ENCODE data around the gene NUP85. TPM values are rescaled to one million over a fixed set of nuclear protein-coding genes. Genes with fewer than 3 reads are reported as not detected.

Gene NUP85
- total RNA-seq, 1 donor from 2014 or later, result 63.7 TPM

- Histone ChIP-seq H3K4me3 (no peak overlapping the region), H3K36me3 (peaks cover 48% of the 10 kb centered on the region), H3K9me3 (no peaks in the 10 kb centered on the region), H3K27me3 (no peaks in the 10 kb centered on the region), H3K27ac (no peak overlapping the region), H3K4me1 (peaks cover 13% of the 10 kb centered on the region)
- intact Hi-C loops (cut with DNase I), result no loop called here
- DNase-seq (no peak), ATAC-seq (no peak)
- TF ChIP-seq CTCF (IDR thresholded peaks at IDR 0.05), result no peak
These were observed 2.7 kb downstream of the NUP85 start for GRCh38 chr17:75208161-75208560.

- H3K36me3 ChIP-seq, result peaks cover 57% of the 10 kb centered on the region
- H3K4me3 ChIP-seq, result no peak overlapping the region
- no peak overlapping the region for H3K27ac ChIP-seq
- intact Hi-C loops (cut with DNase I), result no loop called here
- H3K4me1 ChIP-seq, result peaks cover 13% of the 10 kb centered on the region
- no peaks in the 10 kb centered on the region for H3K27me3 ChIP-seq
- no peak for ATAC-seq
- TF ChIP-seq CTCF (IDR thresholded peaks at IDR 0.05), result no peak
- no peaks in the 10 kb centered on the region for H3K9me3 ChIP-seq
- no peak for DNase-seq
These were observed 3.6 kb downstream of the NUP85 start for GRCh38 chr17:75209061-75209460.

- Histone ChIP-seq H3K9me3 (no peaks in the 10 kb centered on the region), H3K4me3 (no peak overlapping the region), H3K4me1 (no peaks in the 10 kb centered on the region), H3K36me3 (peaks cover 86% of the 10 kb centered on the region), H3K27me3 (no peaks in the 10 kb centered on the region), H3K27ac (no peak overlapping the region)
- DNase-seq, result no peak
- no peak for ATAC-seq
- intact Hi-C loops (cut with DNase I), result no loop called here
- no peak for TF ChIP-seq CTCF (IDR thresholded peaks at IDR 0.05)
These were observed 12.7 kb downstream of the NUP85 start for GRCh38 chr17:75218131-75218530.

GRCh38 chr17:75219815-75220214 lies 14.3 kb downstream of the NUP85 start:
- Histone ChIP-seq H3K27ac (no peak overlapping the region), H3K4me1 (no peaks in the 10 kb centered on the region), H3K27me3 (no peaks in the 10 kb centered on the region), H3K36me3 (peaks cover 77% of the 10 kb centered on the region), H3K4me3 (no peak overlapping the region), H3K9me3 (no peaks in the 10 kb centered on the region)
- no peak for DNase-seq
- TF ChIP-seq CTCF (IDR thresholded peaks at IDR 0.05), result no peak
- no peak for ATAC-seq
- intact Hi-C loops (cut with DNase I), result no loop called here

- Histone ChIP-seq H3K36me3 (peaks cover 57% of the 10 kb centered on the region), H3K4me3 (no peak overlapping the region), H3K27me3 (no peaks in the 10 kb centered on the region), H3K9me3 (no peaks in the 10 kb centered on the region), H3K4me1 (peaks cover 9% of the 10 kb centered on the region), H3K27ac (no peak overlapping the region)
- no peak for TF ChIP-seq CTCF (IDR thresholded peaks at IDR 0.05)
- intact Hi-C loops (cut with DNase I), result no loop called here
- no peak for ATAC-seq
- no peak for DNase-seq
These were observed 19.5 kb downstream of the NUP85 start for GRCh38 chr17:75225016-75225415.

GRCh38 chr17:75227729-75228128 lies 22.2 kb downstream of the NUP85 start:
- Histone ChIP-seq H3K27me3 (no peaks in the 10 kb centered on the region), H3K27ac (no peak overlapping the region)
- DNase-seq, result no peak

More at GRCh38 chr17:75227729-75228128, 22.2 kb downstream of the NUP85 start:
- Histone ChIP-seq H3K4me3 (no peak overlapping the region), H3K9me3 (no peaks in the 10 kb centered on the region), H3K36me3 (peaks cover 68% of the 10 kb centered on the region), H3K4me1 (peaks cover 9% of the 10 kb centered on the region)
- no peak for ATAC-seq
- TF ChIP-seq CTCF (IDR thresholded peaks at IDR 0.05), result no peak
- intact Hi-C loops (cut with DNase I), result no loop called here
